ENCODE measurements around the gene RRP1.

The RRP1 gene, protein sequence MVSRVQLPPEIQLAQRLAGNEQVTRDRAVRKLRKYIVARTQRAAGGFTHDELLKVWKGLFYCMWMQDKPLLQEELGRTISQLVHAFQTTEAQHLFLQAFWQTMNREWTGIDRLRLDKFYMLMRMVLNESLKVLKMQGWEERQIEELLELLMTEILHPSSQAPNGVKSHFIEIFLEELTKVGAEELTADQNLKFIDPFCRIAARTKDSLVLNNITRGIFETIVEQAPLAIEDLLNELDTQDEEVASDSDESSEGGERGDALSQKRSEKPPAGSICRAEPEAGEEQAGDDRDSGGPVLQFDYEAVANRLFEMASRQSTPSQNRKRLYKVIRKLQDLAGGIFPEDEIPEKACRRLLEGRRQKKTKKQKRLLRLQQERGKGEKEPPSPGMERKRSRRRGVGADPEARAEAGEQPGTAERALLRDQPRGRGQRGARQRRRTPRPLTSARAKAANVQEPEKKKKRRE

DNA sequence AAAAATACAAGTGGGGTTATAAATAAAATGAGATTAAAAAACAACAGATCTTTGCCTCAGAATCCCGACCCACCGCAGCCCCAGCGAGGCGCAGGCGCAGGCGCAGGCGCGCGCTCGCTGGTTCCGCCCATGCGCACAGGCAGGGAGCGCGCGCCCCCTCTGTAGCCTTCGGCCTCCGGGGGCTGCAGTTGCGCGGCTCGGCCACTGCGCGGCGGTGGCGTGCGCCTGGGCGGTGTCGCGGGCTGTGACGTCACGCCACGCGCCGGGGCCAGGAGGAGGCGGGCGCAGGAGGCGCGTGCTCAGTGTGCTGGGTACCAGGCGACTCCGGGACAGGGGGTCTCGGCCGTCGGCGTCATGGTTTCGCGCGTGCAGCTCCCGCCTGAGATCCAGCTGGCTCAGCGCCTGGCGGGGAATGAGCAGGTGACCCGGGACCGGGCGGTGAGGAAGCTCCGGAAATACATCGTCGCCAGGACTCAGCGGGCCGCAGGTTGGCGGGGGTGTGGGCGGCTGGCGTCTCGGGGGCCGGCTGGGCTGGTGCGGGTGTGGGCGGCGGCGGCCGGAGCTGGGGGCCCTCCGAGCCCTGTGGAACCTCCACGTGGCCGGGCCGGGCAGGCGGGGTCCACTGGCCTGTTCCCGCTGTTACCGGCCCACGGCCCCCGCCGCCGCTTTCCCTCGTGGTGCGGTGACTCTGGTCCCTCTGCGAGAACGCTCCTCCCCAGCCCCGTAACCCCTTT lies at the start of gene RRP1:
RRP1 (plus strand) TSS at position 302 of the 734 bp plus-strand sequence; CDS start at position 355, 53 bp downstream.
- DNase-seq = peak; percentile 88

DNA sequence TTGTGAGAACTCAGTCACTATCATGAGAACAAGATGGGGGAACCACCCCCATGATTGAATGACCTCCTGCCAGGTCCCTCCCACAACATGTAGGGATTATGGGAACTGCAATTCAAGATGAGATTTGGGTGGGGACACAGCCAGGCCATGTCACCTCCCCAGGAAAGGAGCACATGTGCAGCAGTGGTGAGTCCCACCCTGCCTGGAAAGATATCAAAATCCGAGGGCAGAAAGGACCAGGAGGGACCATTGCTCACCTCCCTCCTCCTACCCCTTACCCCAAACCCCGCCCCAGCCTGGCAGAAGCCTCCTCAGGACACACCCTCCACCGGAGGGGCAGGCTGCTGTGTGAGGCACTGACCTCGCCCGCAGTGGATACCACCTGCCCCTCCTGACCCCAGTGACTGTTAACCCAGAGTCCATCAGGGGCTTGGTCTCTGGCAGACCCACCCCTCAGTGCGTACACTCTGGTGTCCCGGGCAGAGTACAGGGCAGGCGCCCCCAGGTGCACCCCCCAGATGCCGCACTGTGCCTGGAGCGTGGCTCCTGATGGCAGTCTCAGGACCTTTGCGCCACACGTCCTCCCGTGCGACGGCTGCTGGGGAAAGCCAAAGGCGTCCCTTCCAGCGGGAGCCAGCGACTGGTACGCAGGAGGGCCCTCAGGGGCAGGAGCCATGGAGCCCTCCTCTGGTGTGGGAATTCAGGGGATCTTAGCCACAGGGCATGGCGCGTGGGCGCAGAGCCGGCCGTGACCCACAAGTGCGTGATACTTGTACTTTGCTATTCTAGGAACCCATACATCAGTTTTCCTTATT lies 49.5 kb upstream of the RRP1 start:
- DNase-seq = no peak

DNA sequence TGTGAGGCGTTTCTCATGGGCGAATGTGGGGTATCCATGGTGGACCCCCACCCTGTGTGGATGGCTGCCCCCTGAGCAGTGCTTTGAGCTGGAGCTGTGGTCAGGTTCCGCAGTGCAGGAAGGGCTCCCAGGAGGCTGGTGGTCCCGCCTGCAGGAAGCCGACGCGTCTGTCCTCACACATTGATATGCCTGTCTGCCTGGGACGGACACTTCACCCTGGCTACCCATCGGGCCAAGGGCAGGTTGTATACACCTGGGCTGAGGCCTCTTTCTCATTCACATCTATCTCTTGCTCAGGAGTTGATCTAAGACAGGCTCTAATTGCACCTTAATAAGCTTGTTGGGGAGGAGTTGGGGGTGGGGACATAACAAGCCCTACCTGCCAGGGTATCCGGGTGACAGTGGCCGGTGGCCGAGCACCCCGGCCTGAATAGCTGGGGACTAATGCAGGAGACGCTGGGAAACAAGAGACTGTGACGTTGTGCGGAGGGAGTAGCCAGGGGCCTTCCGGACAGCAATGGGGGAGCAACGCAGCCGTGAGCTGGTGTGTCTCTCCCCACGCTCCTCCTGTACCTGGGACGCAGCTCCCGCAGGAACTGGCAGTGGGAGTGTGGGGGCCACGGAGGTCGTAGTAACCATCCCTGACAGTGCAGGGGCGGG lies 48.8 kb upstream of the RRP1 start:
- peak; percentile 41 for DNase-seq

DNA sequence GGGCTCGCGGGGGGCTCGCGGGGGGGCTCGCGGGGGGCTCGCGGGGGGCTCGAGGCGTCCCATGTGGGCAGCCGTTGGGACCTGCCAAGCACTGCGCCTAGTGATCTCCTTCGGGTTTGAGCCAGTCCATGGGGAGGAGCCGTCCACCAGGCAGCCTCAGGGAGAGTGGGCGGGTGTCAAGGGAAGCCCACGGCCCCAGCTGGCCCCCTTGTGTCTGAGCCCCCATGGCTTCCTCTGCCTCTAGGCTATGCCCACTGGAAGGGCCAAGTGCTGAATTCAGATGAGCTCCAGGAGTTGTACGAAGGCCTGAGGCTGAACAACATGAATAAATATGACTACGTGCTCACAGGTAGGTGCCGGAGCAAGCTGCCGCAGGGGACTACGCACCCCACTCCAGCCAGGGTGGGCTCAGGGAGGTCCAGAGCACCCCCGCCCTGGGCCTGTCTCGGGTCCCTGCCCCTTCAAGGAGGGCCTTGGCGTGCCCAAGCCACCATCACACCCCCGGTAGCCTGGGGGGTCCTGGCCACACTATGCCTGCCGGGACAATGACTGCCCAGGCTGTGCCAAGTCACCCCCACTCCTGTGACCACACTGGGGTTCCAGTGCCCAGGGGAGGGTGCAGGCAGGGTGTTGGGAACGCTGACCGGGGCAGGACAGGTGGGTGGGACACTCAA lies 47.8 kb upstream of the RRP1 start:
- DNase-seq = no peak

DNA sequence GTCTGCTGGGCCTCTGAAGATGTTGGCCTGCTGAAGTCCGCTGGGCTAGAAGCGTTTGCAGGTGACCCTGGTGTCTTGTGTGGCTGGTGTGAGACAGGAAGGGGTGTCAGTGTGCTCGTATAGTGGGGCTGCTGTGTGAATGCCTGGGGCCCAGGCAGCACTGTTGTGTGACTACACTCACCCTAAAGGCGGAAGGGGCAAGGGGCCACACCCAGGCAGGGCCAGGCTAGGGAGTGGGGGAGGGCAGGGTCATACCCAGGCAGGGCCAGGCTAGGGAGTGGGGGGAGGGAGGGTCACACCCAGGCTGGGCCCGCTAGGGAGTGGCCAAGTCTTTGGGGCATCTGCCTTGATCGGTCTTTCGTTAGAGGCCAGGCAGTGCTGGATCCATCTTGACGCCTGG lies 45.4 kb upstream of the RRP1 start:
- DNase-seq = no peak

DNA sequence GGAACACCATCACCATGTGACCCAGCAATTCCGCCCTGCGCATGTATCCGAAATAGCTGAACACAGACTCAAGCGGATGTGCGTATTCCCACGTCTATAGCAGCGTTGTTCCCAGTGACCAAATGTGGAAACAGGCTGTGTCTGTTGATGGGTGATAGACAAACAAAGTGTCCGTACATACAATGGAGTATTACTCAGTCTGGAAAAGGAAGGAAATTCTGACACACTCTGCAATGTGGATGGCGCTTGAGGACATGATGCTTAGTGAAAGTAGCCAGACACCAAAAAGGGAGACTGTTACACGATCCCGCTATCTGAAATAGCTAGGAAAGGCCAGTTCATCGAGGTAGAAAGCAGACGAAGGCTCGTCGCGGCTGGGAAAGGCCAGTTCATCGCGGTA lies 44.7 kb upstream of the RRP1 start:
- no peak for DNase-seq

DNA sequence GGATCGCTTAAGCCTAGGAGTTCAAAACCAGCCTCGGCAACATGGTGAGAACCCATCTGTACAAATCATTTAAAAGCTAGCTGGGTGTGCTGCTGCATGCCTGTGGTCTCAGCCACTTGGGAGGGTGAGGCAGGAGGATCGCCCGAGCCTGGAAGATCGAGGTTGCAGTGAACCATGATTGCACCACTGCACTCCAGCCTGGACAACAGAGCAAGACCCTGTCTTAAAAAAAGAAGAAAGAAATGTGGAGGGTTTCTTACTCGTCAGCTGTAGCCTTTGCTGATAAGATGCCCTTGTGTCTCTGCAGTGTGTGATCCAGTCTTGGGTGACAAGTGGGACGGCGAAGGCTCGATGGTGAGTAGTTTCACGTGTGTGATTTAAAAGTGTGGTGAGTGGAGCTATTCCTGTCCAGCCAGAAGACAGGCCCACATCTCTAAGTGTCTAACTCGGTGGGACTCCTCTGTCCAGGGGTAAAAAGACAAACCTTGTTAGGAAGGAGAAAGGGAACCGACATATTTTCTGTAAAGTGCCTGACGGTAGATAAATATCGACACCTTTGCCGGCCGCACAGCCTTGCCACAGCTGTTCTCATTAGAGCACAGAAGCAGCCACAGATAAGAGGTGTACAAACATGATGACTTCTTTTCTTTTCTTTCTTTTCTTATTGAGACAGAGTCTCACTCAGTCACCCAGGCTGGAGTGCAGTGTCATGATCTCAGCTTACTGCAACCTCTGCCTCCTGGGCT lies 43.4 kb upstream of the RRP1 start:
- DNase-seq = no peak

DNA sequence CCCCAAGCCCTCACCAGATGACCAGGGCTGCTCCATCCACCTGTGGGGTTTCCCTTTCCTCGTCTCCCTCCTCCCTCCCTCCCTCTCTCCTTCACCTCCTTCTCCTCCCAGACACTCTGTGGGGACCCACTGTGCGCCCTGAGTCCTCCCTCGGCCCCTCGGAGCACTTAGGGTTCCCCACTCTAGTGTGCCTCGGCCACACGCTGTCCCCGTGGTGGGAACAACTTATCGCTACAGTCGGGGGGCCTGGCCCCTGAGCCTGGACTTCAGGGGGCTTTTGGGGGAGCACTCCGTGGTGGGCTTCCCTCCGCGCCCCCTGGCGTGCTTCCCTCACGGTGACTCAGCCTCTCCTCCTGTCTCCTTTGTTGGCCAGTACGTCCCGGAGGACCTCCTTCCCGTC lies 40.8 kb upstream of the RRP1 start:
- DNase-seq = no peak

DNA sequence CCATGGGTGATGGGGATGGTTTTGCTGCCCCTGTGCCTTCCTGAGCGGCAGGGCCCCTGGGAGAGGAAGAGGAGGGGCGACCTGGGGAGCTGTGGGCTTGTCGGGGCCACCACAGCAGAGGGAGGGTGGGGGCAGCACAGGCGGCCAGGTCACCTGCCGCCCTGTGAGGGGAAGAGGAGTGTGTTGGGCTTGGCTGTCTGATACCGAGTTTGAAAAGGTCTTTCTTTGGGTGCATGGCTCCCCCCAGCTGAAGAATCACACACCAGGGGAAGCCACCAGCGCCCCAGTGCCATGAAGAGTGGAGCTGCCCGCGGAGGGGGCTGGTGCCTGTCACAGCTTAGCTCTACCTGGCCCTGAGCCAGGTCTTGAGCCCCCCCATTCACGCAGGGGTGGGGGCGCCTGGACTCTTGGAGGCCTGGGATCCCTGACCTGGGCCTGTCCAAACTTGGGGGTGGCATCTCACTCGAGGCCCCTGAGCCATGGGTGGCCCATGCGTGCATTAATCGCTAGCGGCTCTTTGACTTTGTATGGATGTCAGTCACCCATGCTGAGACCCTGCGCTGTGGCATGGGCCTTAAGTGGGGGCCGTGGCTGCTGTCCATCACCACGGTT lies 39.6 kb upstream of the RRP1 start:
- DNase-seq = no peak

DNA sequence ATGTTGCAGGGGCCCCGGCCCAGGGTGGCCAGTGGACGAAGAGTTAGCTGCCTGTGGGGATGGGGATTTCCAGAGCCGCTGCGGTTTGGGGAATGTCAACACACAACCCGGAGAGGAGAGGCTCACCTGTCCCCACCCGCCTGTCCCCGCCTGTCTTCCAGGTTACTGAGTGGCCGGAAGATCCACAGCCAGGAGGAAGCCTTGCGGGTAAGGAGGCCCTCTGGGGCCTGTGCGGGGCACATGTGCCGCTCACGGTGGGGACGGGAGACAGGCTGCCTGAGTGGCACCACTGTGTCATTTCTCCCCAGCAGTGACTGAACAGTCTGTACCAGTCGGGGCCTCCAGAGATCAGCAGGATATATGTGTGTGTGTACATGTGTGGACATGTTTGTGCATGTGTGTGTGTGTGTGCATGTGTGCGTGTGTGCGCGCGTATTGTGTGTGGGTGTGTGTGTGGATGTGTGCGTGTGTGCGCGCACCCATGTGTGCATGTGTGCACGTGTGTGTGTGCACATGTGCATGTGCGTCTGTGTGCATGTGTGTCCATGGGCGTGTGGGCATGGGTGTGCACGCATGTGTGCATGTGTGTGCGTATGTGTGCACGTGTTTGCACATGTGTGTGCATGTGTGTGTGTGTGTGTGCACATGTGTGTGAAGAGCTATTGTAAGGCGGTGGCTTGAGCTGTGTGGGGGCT lies 38.9 kb upstream of the RRP1 start:
- no peak for DNase-seq

DNA sequence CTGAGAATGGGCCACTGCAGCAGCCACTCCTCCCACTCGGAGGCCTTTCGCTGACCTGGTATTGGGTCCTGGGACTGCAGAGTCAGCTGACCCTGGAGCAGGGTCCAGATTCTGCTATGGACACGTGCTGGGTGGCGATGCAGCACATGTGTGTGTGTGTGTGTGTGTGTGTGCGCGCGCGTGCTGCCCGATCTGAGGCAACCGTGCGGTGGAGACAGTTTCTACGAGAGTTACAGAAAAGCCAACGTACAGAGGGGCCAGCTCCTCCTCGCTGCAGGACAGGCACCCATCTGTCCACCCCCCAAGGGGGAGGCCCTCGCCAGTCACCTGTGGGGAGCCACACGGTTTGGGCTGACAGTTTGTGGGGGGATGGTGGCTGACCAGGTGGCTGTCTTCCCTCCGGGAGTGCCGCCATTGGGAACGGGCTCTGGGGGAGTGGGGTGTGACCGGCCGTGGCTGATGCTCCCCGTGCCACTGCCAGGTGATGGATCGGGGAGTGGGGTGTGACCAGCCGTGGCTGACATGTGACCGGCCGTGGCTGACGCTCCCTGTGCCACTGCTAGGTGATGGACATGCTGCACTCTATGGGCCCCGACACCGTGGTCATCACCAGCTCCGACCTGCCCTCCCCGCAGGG lies 37.3 kb upstream of the RRP1 start:
- DNase-seq = no peak

DNA sequence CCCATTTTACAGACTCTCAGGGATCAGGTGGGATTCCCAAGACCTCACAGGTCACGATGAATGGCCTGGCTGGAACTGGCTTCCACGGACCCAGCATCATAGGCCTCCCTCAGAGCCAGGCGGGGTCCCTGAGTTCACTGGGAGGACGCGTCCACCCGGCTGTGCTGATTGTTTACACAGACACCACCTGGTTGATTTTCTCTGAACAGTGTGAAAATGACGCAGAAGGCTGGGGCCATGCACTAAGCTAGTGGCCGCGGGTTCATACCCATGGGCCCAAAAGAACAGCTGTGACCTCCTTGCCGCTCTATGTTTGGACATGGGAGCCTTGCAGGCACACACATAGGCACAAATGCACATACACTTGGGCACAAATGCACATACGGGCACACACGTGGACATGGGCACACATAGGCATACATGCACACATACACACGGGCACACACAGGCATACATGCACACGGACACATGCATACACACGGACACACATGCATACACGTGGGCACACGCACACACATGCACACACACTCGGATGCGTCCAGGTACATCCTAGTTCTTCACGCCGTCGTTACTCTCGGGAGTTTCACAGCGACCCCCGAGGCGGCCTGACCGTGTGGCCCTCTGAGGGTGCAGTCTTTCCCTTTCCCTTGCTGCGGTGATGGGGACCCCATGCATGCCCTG lies 36.5 kb upstream of the RRP1 start:
- DNase-seq = no peak

DNA sequence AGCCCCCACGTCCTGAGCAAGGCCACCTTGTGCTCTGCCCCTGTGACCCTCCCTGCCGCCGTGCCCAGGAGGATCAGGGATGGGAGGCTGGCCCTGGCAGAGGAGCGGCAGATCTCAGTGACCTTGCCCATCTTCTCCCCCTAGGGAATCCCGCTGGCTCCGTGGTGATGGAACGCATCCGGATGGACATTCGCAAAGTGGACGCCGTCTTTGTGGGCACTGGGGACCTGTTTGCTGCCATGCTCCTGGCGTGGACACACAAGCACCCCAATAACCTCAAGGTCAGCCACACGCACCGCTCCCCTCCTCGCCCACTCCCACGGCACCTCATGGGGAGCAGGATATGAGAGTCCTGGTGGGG lies 36.0 kb upstream of the RRP1 start:
- DNase-seq = no peak

DNA sequence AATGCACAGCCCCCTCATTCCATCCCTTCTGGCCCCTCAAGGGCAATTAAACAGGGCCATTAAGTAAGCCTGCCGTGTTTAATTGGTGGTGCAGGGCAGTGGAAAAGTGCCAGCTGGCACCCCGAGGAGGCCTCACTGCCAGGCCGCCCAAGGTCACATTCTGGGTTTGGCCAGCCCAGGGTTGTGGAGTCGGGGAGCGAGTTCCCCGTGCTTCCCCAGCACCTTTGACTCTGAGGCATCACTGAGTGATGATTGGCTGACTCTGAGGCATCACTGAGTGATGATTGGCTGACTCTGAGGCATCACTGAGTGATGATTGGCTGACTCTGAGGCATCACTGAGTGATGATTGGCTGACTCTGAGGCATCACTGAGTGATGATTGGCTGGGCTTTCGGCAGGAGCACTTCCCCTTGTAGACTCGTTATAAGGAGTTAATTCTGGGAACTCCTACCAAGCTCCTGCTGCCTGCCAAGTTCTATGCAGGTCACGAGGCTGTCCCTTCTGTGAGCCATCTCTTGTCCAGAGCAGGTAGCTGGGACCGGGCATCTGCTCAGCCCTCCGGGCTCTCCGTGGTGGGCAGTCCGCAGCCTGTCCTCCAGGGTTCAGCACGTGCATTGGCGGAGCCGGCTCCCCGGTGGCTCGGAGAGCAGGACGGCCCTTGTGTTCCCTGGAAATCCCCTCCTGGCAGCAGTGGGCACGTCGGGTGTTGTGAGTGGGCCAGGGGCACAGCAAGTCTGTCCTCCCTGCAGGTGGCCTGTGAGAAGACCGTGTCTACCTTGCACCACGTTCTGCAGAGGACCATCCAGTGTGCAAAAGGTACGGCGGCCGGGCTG lies 34.2 kb upstream of the RRP1 start:
- DNase-seq = no peak

DNA sequence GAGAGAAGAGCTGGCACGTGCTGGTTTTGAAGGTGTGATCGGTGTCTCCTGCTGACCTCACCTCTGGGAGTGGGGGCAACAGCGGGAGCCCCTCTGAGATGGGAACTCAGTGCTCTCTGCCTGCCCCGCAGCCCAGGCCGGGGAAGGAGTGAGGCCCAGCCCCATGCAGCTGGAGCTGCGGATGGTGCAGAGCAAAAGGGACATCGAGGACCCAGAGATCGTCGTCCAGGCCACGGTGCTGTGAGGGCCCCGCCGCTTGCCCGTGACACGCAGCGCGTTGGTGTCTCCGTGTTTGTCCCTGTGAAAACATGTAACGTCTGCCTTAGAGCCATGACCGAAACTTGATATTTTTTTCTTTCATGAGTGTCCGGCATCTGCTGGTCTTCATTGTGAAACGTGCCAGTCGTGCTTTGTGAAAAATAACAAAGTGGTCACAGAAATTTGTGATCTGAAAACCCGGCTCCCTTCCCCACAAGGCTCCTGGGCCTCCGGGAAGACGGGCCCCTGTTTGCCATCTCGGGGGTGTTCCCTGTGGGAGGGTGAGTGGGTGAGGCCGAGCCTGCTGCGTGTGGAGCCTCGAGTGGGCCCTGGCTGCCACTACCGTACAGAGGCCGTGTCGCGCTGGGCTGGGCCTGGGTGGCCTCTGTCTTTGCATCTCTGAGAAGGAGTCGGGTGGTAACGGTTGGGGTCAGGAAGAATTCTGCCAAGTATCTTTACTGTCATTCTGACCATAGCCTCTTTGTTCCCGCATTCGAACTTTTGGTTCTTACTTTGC lies 33.4 kb upstream of the RRP1 start:
- no peak for DNase-seq

DNA sequence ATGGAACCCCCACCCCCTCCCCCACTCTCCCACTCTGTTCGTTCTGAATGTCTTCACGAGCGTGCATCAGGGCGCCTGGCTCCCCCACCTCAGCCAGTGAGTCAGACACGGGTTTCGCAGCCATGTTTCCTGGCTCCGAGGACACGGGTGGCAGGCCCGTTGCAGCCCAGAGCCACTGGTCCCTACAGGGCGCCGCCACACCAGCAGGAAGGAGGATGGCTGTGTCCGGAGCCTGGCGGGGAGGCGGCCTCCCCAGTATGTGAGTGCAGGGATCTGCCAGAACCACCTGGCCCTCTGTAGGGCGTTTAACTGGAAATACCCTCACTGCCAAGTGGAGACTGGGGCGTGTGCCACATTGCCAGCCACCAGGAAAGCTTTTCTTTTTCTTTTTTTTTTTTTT lies 31.8 kb upstream of the RRP1 start:
- no peak for DNase-seq

DNA sequence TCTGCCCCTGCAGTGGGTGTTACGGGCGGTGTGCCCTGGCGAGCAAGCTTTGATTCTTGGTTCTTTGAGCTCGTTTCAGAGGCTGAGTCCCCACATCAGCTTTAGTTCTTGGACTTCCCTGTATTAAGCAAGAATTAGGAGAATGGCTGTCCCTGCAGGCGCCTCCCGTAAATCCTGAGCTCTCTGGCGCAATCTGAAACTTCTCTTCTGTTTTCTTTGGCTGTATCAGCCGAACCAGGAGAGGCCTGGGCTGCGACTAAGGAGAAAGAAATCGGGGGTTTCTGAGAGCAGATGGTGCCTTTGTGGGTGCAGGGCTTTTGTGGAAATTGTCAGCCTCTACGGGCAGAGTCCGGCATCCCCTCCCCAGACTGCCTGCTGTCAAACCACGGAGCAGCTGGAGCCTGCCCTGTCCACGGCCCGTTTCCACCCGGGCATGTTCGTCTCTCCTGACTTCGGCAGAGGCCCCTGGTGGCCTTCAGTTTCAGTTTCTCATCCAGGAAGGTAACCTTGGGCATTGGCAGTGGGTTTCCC lies 31.2 kb upstream of the RRP1 start:
- no peak for DNase-seq

Measured in NCI-H510A treated with DMSO at 0.1 percent for 48 hours (cell line).